GM19438 (cell line): ENCODE measurements around the gene NPR3.

Experiments used
- ATAC-seq: cut with Tn5 transposase; IDR thresholded peaks from one replicate; pipeline ENCODE4 v1.9.1; 2021; ENCODE audit warnings: low read depth; ENCODE audit not compliant: unreplicated experiment

The NPR3 gene

GRCh38 chr5:32711681-32712480 lies 760 bp downstream of the NPR3 start:
- ATAC-seq: no peak

DNA sequence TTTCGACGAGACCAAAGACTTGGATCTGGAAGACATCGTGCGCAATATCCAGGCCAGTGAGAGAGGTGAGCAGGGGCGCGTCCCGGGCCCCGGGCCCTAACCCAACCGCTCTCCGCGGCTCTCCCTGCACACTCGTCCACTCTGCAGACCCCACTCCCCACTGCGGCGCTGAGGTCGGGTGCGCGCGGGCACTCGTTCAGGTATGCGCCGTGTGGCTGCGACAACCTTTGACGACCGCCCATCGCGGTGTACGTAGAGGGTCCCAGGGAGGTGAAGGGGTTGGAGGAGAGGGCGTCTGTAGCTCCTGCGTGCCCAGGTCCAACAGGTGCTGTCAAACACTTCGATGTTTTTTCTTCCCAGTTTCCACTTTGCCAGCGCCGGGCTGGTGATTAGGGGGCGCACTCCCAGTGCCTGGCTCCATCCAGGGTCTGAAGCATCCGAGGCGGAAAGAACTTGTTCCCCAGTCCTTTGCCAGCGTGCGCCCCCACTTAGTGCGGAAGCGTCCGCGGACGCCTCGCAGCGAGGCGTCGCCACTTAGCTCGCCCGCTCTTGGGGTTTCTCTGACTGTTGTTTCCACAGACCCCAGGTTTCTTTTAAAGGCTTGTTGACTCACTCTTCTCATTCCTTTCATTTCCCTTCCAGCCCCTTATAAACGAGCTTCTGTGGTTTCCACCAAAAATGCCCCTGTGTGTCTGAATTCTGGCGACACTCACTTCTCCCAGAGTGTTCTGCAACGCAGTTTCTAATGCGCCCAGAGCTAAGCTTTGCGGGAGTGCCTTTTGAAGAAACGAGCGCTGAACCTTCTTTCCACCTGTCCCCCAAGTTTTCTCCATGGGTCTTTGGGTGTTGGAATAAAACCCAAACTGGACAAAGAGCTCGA lies 1.6 kb downstream of the NPR3 start:
- ATAC-seq: no peak

GRCh38 chr5:32713361-32713769 lies 2.2 kb downstream of the NPR3 start:
- ATAC-seq: no peak

- no peak for ATAC-seq
Measured at GRCh38 chr5:32713770-32714381, 2.8 kb downstream of the NPR3 start.

DNA sequence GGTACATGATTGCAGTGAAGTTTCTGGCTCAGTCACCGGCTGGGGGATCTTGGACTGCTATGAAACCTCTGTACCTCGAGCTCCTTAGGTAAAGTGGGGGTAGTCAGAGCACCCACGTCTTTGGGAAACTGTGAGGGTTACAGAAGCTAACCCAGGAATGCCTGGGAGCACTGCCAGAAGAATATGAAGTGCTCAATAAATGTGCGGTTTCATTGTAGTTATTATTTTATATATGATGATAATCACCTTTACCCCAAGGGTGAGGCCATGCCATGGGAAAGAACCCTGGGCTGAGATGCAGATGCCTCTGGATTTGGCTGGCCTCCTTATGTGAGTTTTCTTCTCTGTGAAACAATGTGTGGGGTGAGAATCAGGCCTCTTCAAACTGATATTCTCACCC lies 3.7 kb downstream of the NPR3 start:
- no peak for ATAC-seq

DNA sequence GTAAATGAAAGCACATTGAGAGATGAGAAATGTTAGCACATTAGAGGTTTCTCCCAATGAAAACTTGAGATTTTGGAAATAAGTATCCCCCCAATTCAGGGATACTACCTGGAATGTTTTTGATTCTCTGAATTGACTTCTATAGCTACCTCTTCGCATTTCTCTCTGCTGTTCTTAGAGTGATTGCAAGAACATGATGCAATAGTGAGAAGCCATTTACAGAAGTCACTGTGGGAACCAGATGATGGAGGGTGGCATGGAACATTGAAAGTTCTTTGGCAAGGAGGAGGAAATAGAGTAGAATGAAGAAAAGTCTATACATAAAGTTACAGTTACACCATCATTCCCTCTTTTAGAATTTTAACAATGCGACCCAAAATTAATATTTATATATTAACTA lies 9.2 kb downstream of the NPR3 start:
- no peak for ATAC-seq

DNA sequence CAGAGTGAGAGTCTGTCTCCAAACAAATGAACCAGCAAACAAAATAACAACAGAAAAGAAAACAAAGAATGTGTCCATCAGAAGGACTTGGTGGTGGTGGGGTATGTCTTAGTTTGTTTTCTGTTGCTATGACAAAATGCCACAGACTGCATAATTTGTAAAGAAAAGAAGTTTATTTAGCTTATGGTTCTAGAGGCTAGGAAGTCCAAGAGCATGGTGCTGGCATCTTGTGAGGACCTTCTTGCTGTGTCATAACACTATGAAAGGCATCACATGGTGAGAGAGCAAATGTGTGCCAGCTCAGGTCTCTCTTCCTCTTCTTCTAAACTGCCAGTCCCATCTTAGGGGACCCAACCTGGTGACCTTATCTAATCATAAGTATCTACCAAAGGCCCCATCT lies 10.5 kb downstream of the NPR3 start:
- ATAC-seq: no peak

DNA sequence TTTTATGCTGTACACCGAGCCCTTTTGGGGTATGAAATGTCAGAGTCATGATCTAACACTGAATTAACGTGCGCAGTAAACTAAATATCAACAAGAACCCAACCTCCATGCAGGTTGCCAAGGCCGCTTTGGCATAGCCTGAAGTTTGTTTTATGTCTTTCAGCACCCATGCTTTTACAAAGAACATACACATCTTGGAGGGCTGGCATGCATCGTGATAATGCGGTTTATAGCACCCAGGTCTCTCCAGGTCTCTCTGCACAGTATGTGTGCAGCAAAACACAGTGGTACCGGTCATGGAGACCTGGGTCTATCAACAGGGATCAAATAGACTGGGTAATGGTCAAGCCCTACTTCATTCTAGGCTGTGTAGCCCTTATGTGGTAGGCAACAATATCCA lies 11.8 kb downstream of the NPR3 start:
- ATAC-seq: no peak

GRCh38 chr5:32724526-32724925 lies 13.4 kb downstream of the NPR3 start:
- ATAC-seq: no peak

- no peak for ATAC-seq
Measured at GRCh38 chr5:32726086-32726557, 15.0 kb downstream of the NPR3 start.

GRCh38 chr5:32729651-32730050 lies 18.5 kb downstream of the NPR3 start:
- ATAC-seq: no peak

DNA sequence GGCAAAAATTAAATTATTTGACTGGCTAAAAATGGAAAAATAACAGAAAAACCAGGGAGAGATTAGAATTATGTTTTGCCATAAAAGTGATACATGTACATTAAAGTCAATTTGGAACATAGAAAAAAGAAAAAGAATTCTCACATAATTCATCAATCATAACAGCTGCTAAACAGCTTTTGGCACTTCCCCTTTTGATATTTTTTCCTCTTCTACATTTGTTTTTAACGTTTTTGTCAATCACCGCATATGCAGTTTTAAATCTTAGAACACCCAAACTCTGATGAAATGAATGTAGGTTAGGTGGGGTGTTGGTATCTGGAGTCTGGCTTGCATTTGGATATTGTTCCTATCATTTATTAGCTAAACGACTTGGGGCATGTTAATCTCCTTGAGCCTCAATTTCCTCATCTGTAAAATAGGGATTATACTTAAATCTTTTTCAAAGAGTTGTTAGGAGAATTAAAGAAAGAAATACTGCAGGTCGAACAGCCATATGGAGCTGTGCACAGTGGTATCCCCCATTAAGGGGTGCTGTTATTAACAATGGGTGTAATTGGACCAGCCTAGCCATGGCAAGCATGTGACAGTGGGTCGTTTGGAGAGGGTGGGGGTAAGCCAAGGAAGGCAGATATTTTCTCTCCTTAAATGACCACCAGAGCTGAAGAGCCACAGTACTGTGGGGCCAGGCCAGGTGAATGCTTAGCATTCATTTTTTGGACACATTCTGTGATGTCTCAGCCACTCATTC lies 22.6 kb downstream of the NPR3 start:
- ATAC-seq: no peak

DNA sequence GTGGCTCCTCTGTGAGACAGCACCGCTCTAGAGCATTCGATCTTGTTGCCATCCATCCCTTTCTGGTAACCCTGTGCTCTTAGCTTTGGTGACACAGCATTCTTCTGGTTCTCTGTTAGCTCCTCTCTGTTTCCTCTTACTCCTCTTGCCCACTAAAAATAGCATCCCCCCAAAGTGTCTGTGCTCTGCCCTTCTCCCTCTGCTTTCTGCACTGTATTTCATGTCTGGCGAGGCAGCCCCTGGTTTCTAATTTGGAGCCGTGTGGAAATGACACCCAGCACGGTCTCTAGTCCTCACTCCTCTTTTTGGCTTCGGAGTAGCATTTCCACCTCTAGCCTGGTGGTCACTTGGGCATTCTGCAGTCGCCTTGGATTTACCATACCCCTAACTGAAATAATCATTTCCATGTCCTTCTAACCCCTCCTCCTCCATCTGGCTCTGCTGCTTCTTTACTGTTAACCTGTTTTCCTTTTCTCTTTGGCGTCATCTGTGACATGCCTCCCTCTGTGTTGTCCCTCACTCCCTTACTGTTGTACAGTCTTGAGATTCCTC lies 23.8 kb downstream of the NPR3 start:
- ATAC-seq: no peak

- no peak for ATAC-seq
Measured at GRCh38 chr5:32735512-32735911, 24.4 kb downstream of the NPR3 start.

GRCh38 chr5:32736842-32737241 lies 25.7 kb downstream of the NPR3 start:
- ATAC-seq: no peak

GRCh38 chr5:32740651-32741050 lies 29.5 kb downstream of the NPR3 start:
- ATAC-seq: no peak

- ATAC-seq: no peak
Measured at GRCh38 chr5:32745317-32745716, 34.2 kb downstream of the NPR3 start.

GRCh38 chr5:32752411-32752810 lies 41.3 kb downstream of the NPR3 start:
- no peak for ATAC-seq

GRCh38 chr5:32753051-32753450 lies 41.9 kb downstream of the NPR3 start:
- no peak for ATAC-seq

DNA sequence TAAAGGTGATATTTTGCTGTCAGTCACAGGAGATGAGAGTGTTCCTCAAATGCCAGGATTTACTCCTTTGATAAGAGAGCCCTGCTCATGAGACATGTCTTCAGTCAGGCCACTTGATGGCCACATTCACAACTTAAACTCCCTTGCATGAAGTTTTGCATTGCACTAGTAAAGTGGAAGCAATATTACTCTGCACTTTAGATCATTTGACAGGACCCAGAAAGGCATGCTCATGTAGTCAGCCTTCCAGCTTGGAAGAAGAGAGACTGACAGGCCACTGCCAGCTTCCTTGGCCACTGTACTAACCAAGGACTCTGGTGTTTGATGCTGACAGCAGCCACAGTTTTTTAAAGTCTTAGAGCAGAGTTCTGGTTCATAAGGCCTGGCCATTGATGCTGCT lies 42.6 kb downstream of the NPR3 start:
- ATAC-seq: no peak
